Small intestine (tissue), 7 donors: ENCODE data around the gene PLEKHN1. TPM values are rescaled to one million over a fixed set of nuclear protein-coding genes. Genes with fewer than 3 reads are reported as not detected.
A peak's percentile ranks its signal among the peaks of the same experiment; 100 is the strongest.
"Not testable (repeated sequence)": the region's sequence is repeated elsewhere in the genome, so short reads cannot be mapped to it uniquely, and the experiment has no call there.

Experiments used
- DNase-seq, 2 donors: peaks; one replicate each; pipeline versions ENCODE4 v3.0.0 to v3.0.0-alpha.2; 2013
- FAIRE-seq: peaks from 2 replicates; lab custom pipeline; 2012; peaks lifted over from hg19 to GRCh38; lab: Jason Lieb, UNC
- H3K27ac ChIP-seq, 3 donors: one replicate each; pipeline ENCODE4 v1.5.1; 2013; ENCODE audit warnings: low read length in 2 of 3, mild to moderate bottlenecking in 2 of 3, control low read depth in 1 of 3, inconsistent platforms in 1 of 3, low read depth in 1 of 3, moderate library complexity in 1 of 3
- H3K27me3 ChIP-seq, 3 donors: one replicate each; pipeline ENCODE4 v1.6.1; 2013; ENCODE audit warnings: low read length in 3 of 3, inconsistent platforms in 1 of 3; ENCODE audit not compliant: control insufficient read depth in 3 of 3, insufficient read depth in 3 of 3
- H3K36me3 ChIP-seq, 3 donors: one replicate each; pipeline ENCODE4 v1.6.1; 2013; ENCODE audit warnings: low read length in 3 of 3, inconsistent platforms in 1 of 3, low read depth in 1 of 3, mild to moderate bottlenecking in 1 of 3, moderate library complexity in 1 of 3; ENCODE audit not compliant: control insufficient read depth in 3 of 3, insufficient read depth in 2 of 3
- H3K4me1 ChIP-seq, 3 donors: one replicate each; pipeline ENCODE4 v1.6.1; 2013; ENCODE audit warnings: low read length in 2 of 3, inconsistent platforms in 1 of 3, low read depth in 1 of 3, mild to moderate bottlenecking in 1 of 3, moderate library complexity in 1 of 3; ENCODE audit not compliant: control insufficient read depth in 3 of 3, insufficient read depth in 2 of 3
- H3K4me3 ChIP-seq, 3 donors: one replicate each; pipeline ENCODE4 v1.5.1; 2013; ENCODE audit warnings: low read length in 3 of 3, control low read depth in 1 of 3, inconsistent platforms in 1 of 3, low read depth in 1 of 3, mild to moderate bottlenecking in 1 of 3, moderate library complexity in 1 of 3
- H3K9me3 ChIP-seq, 2 donors: one replicate each; pipeline ENCODE4 v1.6.1; 2013; ENCODE audit warnings: low read depth in 1 of 2, low read length in 1 of 2; ENCODE audit not compliant: control insufficient read depth in 2 of 2, insufficient read depth in 1 of 2
- WGBS, 3 donors: extraction: QIAGEN DNeasy Blood & Tissue Kit; methylation state at CpG; one replicate each; pipeline ENCODE4 v1.1.7; 2013; 5-methylcytosine and 5-hydroxymethylcytosine counted together
- polyA plus RNA-seq, 4 donors: library from polyadenylated mRNA; stranded (reverse) in 3 of 4; unstranded in 1 of 4; fragments of 200-250 nt in 3 of 4; fragments of 120-200 nt in 1 of 4; gene quantifications; one replicate each; pipeline versions ENCODE4 v1.2.1 to v1.2.3, GENCODE V29; 2013
- donor health status: healthy with polysubstance abuse.
- donor health status: control.
- donor health status: control.
- donor health status: Bipolar disorder and iron deficiency.
- donor health status: healthy.

The PLEKHN1 gene
- polyA plus RNA-seq, 4 donors, result 0.64 to 0.89 (median 0.76) TPM

GRCh38 chr1:943545-944340, 22.5 kb upstream of the PLEKHN1 start:
- WGBS, 3 donors, result 59 to 67% (median 61%) methylated on average over 24 to 27 of the region's 27 CpGs
- Histone ChIP-seq H3K36me3 (peaks cover 0 to 53% (median 9%) of the 10 kb centered on the region in 3 donors), H3K9me3 (no peaks in the 10 kb centered on the region), H3K27ac (peak overlapping the region in 2 of 3 donors; percentile 51 to 67), H3K4me1 (peaks cover 0 to 40% (median 2%) of the 10 kb centered on the region in 3 donors), H3K4me3 (no peak overlapping the region), H3K27me3 (peaks cover 4 to 43% (median 20%) of the 10 kb centered on the region in 3 donors)
- FAIRE-seq (no peak), DNase-seq (no peak)

GRCh38 chr1:944341-945325, 21.6 kb upstream of the PLEKHN1 start:
- Histone ChIP-seq H3K9me3 (no peaks in the 10 kb centered on the region), H3K36me3 (peaks cover 0 to 62% (median 9%) of the 10 kb centered on the region in 3 donors), H3K27me3 (peaks cover 4 to 34% (median 17%) of the 10 kb centered on the region in 3 donors), H3K4me1 (peaks cover 0 to 32% (median 2%) of the 10 kb centered on the region in 3 donors), H3K4me3 (no peak overlapping the region), H3K27ac (peak overlapping the region in 1 of 3 donors; percentile 51)
- no peak for FAIRE-seq
- DNase-seq, result no peak
- 64 to 77% (median 73%) methylated on average over 28 of the region's 28 CpGs for WGBS, 3 donors

DNA sequence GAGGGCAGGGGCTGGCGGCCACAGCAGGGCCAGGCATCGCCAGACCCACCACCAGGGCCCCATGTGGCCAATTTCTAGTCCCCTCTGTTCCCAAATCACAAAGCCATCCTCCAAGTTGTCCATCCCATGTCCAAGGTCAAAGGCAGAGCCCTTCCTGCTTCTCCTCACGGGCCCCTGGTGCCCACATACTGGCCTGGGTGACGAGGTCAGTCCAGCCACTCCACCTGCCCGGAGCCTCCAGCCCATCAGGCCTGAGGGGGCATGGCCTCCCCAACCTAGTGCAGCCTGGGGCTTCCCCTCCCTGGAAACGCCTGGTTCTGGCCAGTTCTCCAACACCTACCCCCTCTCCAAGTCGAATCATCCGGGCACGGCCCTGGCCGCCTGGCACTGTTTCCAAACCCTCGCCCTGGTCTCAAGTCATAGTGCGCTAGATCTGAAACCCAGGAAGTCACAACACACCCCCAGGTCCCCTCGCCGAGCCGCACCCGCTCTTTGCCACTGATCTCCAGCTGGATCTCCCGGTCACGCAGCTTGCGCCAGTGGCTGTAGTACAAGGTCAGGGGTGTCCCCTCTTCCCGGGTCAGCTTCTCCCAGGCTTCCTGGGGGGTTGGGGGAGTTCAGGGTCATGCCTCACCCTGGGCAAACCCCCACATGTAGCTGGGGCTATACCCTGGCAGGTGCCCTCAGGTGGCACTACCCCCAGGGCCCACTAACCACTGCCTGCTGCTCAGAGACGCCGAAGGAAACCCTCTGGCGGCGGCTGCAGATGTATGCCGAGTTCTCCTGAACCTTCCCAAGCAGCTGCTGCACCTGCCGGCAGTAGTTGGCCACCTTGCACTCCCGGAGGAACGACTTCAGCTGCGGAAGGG, 20.4 kb upstream of the PLEKHN1 start:
- peaks cover 0 to 24% (median 0%) of the 10 kb centered on the region in 3 donors for H3K4me1 ChIP-seq

DNA sequence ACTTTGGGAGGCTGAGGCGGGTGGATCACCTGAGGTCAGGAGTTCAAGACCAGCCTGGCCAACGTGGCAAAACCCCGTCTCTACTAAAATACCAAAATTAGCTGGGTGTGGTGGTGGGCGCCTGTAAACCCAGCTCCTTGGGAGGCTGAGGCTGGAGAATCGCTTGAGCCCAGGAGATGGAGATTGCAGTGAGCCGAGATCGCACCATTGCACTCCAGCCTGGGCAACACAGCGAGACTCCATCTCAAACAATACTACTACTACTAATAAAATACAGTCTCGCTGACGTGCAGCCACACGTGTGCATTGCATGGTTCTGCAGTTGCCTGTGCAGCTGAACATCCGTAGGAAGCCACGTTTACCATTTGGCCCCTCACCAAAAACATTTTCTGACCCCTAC, 19.5 kb upstream of the PLEKHN1 start:
- Histone ChIP-seq H3K4me1 (peaks cover 0 to 18% (median 0%) of the 10 kb centered on the region in 3 donors), H3K36me3 (peaks cover 0 to 84% (median 13%) of the 10 kb centered on the region in 3 donors), H3K27me3 (peaks cover 0 to 17% (median 8%) of the 10 kb centered on the region in 3 donors)
- H3K27ac ChIP-seq, H3K4me3 ChIP-seq, FAIRE-seq, DNase-seq, H3K9me3 ChIP-seq: not testable (repeated sequence)
- WGBS, 3 donors, result 91 to 93% (median 93%) methylated on average over 13 of the region's 13 CpGs

More for the DNA sequence above, 20.4 kb upstream of the PLEKHN1 start:
- 76 to 87% (median 86%) methylated on average over 29 of the region's 29 CpGs for WGBS, 3 donors
- no peak for FAIRE-seq
- no peak overlapping the region for H3K27ac ChIP-seq
- peaks cover 0 to 75% (median 9%) of the 10 kb centered on the region in 3 donors for H3K36me3 ChIP-seq
- DNase-seq, result no peak
- H3K27me3 ChIP-seq, result peaks cover 0 to 23% (median 11%) of the 10 kb centered on the region in 3 donors
- no peaks in the 10 kb centered on the region for H3K9me3 ChIP-seq
- H3K4me3 ChIP-seq, result no peak overlapping the region

GRCh38 chr1:947958-948357, 18.3 kb upstream of the PLEKHN1 start:
- Histone ChIP-seq H3K4me1 (peaks cover 0 to 14% (median 0%) of the 10 kb centered on the region in 3 donors), H3K27ac (no peak overlapping the region), H3K36me3 (peaks cover 0 to 95% (median 19%) of the 10 kb centered on the region in 3 donors), H3K27me3 (peaks cover 0 to 9% (median 0%) of the 10 kb centered on the region in 3 donors), H3K4me3 (no peak overlapping the region), H3K9me3 (no peaks in the 10 kb centered on the region)
- DNase-seq (no peak), FAIRE-seq (no peak)
- WGBS, 3 donors, result 88 to 92% (median 91%) methylated on average over 15 of the region's 15 CpGs

- no peaks in the 10 kb centered on the region for H3K4me1 ChIP-seq
- no peak overlapping the region for H3K27ac ChIP-seq
- H3K4me3 ChIP-seq, result no peak overlapping the region
- peaks cover 5 to 100% (median 22%) of the 10 kb centered on the region in 3 donors for H3K36me3 ChIP-seq
- no peak for DNase-seq
- H3K9me3 ChIP-seq, result no peaks in the 10 kb centered on the region
- WGBS, 3 donors, result 82 to 94% (median 93%) methylated on average over 9 of the region's 9 CpGs
- no peak for FAIRE-seq
- H3K27me3 ChIP-seq, result no peaks in the 10 kb centered on the region
Measured at GRCh38 chr1:950268-950667, 16.0 kb upstream of the PLEKHN1 start.

DNA sequence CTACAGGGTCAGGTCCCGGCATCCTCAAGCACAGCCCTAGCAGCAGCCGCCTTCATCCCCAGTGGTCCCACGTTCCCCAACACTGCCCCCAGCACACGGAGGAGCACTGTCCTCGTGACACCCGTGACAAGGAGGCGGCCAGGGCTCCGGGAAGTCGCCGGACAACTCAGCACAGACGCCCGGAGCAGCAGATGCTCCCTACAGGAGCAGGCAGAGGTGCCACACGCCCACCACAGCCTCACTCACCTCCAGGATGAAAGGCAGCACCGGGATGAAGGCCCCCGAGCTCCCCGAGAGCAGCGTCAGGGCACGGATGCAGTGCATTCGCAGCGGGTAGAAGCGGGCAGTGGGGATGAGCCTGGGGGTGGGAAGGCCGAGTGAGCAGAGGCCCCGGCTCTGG, 15.4 kb upstream of the PLEKHN1 start:
- Histone ChIP-seq H3K36me3 (peaks cover 5 to 100% (median 23%) of the 10 kb centered on the region in 3 donors), H3K27ac (no peak overlapping the region), H3K9me3 (no peaks in the 10 kb centered on the region), H3K4me1 (no peaks in the 10 kb centered on the region), H3K4me3 (no peak overlapping the region), H3K27me3 (no peaks in the 10 kb centered on the region)
- FAIRE-seq (no peak), DNase-seq (no peak)
- WGBS, 3 donors, result 92 to 98% (median 96%) methylated on average over 22 to 23 of the region's 23 CpGs
